Measurements from ENCODE around the gene OPRD1. TPM values are rescaled to one million over a fixed set of nuclear protein-coding genes. Genes with fewer than 3 reads are reported as not detected.

The OPRD1 gene
- total RNA-seq, 4 donors from 2014 or later, result not detected

GRCh38 chr1:28855969-28856368 is 44.0 kb downstream of the OPRD1 start:
- intact Hi-C loops (cut with DNase I), result no loop called here
- no peaks in the 10 kb centered on the region for H3K4me1 ChIP-seq
- peaks cover 0 to 30% (median 0%) of the 10 kb centered on the region in 4 donors for H3K27me3 ChIP-seq
- H3K9me3 ChIP-seq, result no peaks in the 10 kb centered on the region
- no peak for TF ChIP-seq CTCF (IDR thresholded peaks at IDR 0.05)
- TF ChIP-seq POLR2A (IDR thresholded peaks at IDR 0.05), result no peak
- 45 to 54% methylated on average over 4 to 7 of the region's 7 CpGs for WGBS, 2 donors
- no peak for DNase-seq
- no peak overlapping the region for H3K27ac ChIP-seq
- no peaks in the 10 kb centered on the region for H3K36me3 ChIP-seq
- H3K4me3 ChIP-seq, result no peak overlapping the region

- Histone ChIP-seq H3K36me3 (no peaks in the 10 kb centered on the region), H3K27me3 (peaks cover 0 to 22% (median 0%) of the 10 kb centered on the region in 4 donors), H3K4me3 (no peak overlapping the region), H3K4me1 (no peaks in the 10 kb centered on the region), H3K27ac (no peak overlapping the region), H3K9me3 (no peaks in the 10 kb centered on the region)
- 64 to 78% methylated on average over 3 of the region's 3 CpGs for WGBS, 2 donors
- TF ChIP-seq CTCF (IDR thresholded peaks at IDR 0.05) (no peak), POLR2A (IDR thresholded peaks at IDR 0.05) (no peak)
- DNase-seq, result no peak
- intact Hi-C loops (cut with DNase I), result loop anchor here (5.0 kb wide), 1 partner anchor 73 kb away; no protein-coding TSS in a partner anchor
These were observed 48.5 kb downstream of the OPRD1 start for GRCh38 chr1:28860332-28861073.

- peaks cover 0 to 22% (median 0%) of the 10 kb centered on the region in 4 donors for H3K27me3 ChIP-seq
- 91 to 96% methylated on average over 20 to 28 of the region's 66 CpGs for WGBS, 2 donors
- no peaks in the 10 kb centered on the region for H3K9me3 ChIP-seq
- TF ChIP-seq POLR2A (IDR thresholded peaks at IDR 0.05), result no peak
- TF ChIP-seq CTCF (IDR thresholded peaks at IDR 0.05), result no peak
- intact Hi-C loops (cut with DNase I), result loop anchor here (5.0 kb wide), 1 partner anchor 75 kb away; no protein-coding TSS in a partner anchor
- no peak overlapping the region for H3K4me3 ChIP-seq
- H3K4me1 ChIP-seq, result no peaks in the 10 kb centered on the region
- no peaks in the 10 kb centered on the region for H3K36me3 ChIP-seq
- no peak for DNase-seq
- H3K27ac ChIP-seq, result no peak overlapping the region
These were observed 50.8 kb downstream of the OPRD1 start for GRCh38 chr1:28862571-28863403.

- TF ChIP-seq POLR2A (IDR thresholded peaks at IDR 0.05), result no peak
- no peak for TF ChIP-seq CTCF (IDR thresholded peaks at IDR 0.05)
- Histone ChIP-seq H3K36me3 (no peaks in the 10 kb centered on the region), H3K9me3 (no peaks in the 10 kb centered on the region), H3K27ac (no peak overlapping the region), H3K4me1 (no peaks in the 10 kb centered on the region), H3K27me3 (peaks cover 0 to 41% (median 0%) of the 10 kb centered on the region in 4 donors), H3K4me3 (no peak overlapping the region)
- DNase-seq, result no peak
- 66 to 72% methylated on average over 2 to 6 of the region's 6 CpGs for WGBS, 2 donors
- intact Hi-C loops (cut with DNase I), result loop anchor here (5.0 kb wide), 1 partner anchor 77 kb away; no protein-coding TSS in a partner anchor
These were observed 52.7 kb downstream of the OPRD1 start for GRCh38 chr1:28864695-28865094.

Measured in esophagus squamous epithelium (tissue), 5 donors.